ENCODE measurements around the gene FAM3A. TPM values are rescaled to one million over a fixed set of nuclear protein-coding genes. Genes with fewer than 3 reads are reported as not detected.
A peak's percentile ranks its signal among the peaks of the same experiment; 100 is the strongest.

FAM3A gene
- polyA plus RNA-seq, 1 of the 3 experiments (the other 2 are of a cell fraction), result 42.1 TPM

DNA sequence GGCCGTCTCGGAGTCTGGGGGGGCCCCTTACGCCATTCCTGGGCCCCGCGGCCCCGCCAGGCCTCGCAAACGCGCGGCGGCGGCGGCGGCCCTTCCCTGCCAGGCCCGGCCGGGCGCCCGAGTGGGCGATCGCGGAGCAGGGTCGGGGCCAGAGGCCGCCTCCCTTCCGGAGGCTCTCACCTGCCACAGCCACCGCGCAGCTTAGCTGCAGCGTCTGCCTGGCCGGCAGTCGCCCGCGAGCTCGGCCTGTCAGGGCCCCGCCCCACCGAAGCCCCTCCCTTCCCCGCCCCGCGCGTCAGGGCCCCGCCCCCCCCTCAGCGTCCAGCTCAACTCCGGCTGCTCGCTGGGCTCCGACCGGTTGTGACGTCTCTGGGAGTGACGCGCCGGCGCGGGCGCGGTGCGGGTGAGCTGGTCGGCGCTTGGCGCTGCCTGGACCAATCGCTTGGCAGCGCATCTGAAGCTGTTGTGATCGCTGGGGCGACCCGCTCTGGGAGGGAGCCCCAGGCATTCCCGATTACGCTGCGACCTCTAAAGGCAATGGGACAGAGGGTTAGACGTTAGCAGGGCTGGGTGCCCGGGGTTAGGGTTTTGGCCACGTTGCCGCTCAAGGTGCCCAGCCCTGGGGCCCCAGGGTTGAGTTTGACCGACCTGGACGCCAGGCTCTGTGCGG, 25.5 kb downstream of the FAM3A start, which contains the start of gene SLC10A3 (continued):
- TF ChIP-seq, protein P1, sequence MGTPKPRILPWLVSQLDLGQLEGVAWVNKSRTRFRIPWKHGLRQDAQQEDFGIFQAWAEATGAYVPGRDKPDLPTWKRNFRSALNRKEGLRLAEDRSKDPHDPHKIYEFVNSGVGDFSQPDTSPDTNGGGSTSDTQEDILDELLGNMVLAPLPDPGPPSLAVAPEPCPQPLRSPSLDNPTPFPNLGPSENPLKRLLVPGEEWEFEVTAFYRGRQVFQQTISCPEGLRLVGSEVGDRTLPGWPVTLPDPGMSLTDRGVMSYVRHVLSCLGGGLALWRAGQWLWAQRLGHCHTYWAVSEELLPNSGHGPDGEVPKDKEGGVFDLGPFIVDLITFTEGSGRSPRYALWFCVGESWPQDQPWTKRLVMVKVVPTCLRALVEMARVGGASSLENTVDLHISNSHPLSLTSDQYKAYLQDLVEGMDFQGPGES (IDR thresholded peaks at IDR 0.05; ENCODE audit: low read depth, low read length), result no peak
- TF ChIP-seq MXI1 (IDR thresholded peaks at IDR 0.05; ENCODE audit: low read depth, low read length) (0 out of 2 replicates have a peak, but pooled peaks have one; percentile 13), YY1 (IDR thresholded peaks at IDR 0.05; ENCODE audit: low read depth) (no peak), RFX5 (IDR thresholded peaks at IDR 0.05; ENCODE audit: low read length) (no peak), RAD21 (IDR thresholded peaks at IDR 0.05; ENCODE audit: low read length) (peak; percentile 34), JUND (IDR thresholded peaks at IDR 0.05) (no peak), TCF12 (IDR thresholded peaks at IDR 0.05) (no peak), NRF1 (IDR thresholded peaks at IDR 0.05; ENCODE audit: low read depth, low read length) (peak; percentile 67), EZH2phosphoT487 (IDR thresholded peaks at IDR 0.05; ENCODE audit: borderline replicate concordance, low read depth) (no peak), CHD2 (IDR thresholded peaks at IDR 0.05; ENCODE audit: low read length, partially characterized antibody) (no peak), NFIC (IDR thresholded peaks at IDR 0.05; ENCODE audit: borderline replicate concordance) (no peak), FOXM1 (IDR thresholded peaks at IDR 0.05; ENCODE audit: low read depth) (no peak), EP300 (IDR thresholded peaks at IDR 0.05; ENCODE audit: borderline replicate concordance in 1 of 2, low read depth in 1 of 2, low read length in 1 of 2) (no peak), FOSL2 (IDR thresholded peaks at IDR 0.05; ENCODE audit: borderline replicate concordance, low read depth) (no peak), SIN3A (IDR thresholded peaks at IDR 0.05; ENCODE audit: borderline replicate concordance, low read depth, low read length) (peak; percentile 3; the same call in 1 of the 2 replicates)
- TF ChIP-seq, protein P2, sequence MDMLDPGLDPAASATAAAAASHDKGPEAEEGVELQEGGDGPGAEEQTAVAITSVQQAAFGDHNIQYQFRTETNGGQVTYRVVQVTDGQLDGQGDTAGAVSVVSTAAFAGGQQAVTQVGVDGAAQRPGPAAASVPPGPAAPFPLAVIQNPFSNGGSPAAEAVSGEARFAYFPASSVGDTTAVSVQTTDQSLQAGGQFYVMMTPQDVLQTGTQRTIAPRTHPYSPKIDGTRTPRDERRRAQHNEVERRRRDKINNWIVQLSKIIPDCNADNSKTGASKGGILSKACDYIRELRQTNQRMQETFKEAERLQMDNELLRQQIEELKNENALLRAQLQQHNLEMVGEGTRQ (IDR thresholded peaks at IDR 0.05; ENCODE audit: borderline replicate concordance, low read depth, low read length), result no peak
- TF ChIP-seq, protein P3, sequence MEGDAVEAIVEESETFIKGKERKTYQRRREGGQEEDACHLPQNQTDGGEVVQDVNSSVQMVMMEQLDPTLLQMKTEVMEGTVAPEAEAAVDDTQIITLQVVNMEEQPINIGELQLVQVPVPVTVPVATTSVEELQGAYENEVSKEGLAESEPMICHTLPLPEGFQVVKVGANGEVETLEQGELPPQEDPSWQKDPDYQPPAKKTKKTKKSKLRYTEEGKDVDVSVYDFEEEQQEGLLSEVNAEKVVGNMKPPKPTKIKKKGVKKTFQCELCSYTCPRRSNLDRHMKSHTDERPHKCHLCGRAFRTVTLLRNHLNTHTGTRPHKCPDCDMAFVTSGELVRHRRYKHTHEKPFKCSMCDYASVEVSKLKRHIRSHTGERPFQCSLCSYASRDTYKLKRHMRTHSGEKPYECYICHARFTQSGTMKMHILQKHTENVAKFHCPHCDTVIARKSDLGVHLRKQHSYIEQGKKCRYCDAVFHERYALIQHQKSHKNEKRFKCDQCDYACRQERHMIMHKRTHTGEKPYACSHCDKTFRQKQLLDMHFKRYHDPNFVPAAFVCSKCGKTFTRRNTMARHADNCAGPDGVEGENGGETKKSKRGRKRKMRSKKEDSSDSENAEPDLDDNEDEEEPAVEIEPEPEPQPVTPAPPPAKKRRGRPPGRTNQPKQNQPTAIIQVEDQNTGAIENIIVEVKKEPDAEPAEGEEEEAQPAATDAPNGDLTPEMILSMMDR (IDR thresholded peaks at IDR 0.05), result 0 out of 2 replicates have a peak, but pooled peaks have one; percentile 15
- TF ChIP-seq, protein P4, sequence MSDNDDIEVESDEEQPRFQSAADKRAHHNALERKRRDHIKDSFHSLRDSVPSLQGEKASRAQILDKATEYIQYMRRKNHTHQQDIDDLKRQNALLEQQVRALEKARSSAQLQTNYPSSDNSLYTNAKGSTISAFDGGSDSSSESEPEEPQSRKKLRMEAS (IDR thresholded peaks at IDR 0.05; ENCODE audit: low read depth), result peak; percentile 60; the same call in 1 of the 2 replicates

Measured in SK-N-SH (cell line).